NCI-H128 (cell line): ENCODE measurements around the gene NECAB3.
A peak's percentile ranks its signal among the peaks of the same experiment; 100 is the strongest.
"Not testable (repeated sequence)": the region's sequence is repeated elsewhere in the genome, so short reads cannot be mapped to it uniquely, and the experiment has no call there.

ENCODE experiments used
- DNase-seq: peaks from one replicate; lab custom pipeline; 2025; ENCODE audit not compliant: unreplicated experiment; lab: John Stamatoyannopoulos, UW

NECAB3 gene, protein sequence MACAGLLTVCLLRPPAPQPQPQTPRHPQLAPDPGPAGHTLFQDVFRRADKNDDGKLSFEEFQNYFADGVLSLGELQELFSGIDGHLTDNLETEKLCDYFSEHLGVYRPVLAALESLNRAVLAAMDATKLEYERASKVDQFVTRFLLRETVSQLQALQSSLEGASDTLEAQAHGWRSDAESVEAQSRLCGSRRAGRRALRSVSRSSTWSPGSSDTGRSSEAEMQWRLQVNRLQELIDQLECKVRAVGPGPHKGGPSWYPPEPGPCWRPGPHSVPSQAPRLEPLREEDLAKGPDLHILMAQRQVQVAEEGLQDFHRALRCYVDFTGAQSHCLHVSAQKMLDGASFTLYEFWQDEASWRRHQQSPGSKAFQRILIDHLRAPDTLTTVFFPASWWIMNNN

DNA sequence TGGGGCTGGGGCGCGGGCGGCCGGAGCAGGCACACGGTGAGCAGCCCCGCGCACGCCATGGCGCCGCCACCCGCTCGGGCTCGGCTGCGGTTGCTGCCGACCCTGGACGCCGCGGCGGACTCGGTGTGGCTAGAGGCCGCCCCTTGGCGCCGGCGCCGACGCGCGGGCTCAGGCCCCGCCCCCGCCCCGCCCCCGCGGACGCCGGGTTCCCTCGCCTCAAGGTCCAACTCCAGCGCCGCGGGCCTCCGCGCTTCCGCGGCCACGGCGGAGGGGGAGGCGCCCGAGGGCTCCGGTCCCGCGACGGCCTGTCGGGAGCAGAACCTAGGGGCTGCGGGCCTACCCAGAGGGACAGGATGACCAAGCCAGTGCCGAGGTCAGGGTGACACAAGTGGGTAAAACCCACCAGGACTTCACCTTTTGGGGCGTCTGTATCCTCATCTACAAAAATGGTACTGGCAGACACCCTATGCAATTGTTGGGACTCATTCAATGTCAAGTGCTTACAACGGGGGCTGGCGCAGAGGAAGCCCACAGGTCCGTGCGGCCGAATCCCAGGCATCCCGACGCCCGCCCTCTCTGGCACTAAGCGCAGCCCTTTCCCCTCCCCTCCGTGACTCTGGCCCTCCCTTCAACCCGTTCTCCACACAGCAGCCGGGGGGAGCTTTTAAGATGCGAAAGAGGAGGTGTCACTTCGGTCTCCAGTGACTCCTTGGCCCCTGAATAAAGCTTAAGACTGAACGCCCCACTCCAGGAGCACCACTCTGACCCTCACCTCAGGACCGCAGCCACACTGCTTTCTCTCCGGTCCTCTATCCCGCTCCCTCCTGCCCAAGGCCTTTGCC is at the start of gene NECAB3:
TSS of gene NECAB3 (minus strand) at position 135 of the 842 bp plus-strand sequence. CDS start at position 59, 76 bp downstream.
- DNase-seq, result peak; percentile 30

GRCh38 chr20:33721391-33722140 is 47.3 kb upstream of the NECAB3 start:
- DNase-seq, result no peak

GRCh38 chr20:33719989-33720709 is 45.9 kb upstream of the NECAB3 start, which contains the start of gene PXMP4:
Gene PXMP4, minus strand, starts transcription at chr20:33720310. Its CDS starts 103 bp downstream, at chr20:33720207.
- DNase-seq, result peak; percentile 91

- no peak for DNase-seq
Measured at GRCh38 chr20:33719277-33719988, 45.2 kb upstream of the NECAB3 start.

DNA sequence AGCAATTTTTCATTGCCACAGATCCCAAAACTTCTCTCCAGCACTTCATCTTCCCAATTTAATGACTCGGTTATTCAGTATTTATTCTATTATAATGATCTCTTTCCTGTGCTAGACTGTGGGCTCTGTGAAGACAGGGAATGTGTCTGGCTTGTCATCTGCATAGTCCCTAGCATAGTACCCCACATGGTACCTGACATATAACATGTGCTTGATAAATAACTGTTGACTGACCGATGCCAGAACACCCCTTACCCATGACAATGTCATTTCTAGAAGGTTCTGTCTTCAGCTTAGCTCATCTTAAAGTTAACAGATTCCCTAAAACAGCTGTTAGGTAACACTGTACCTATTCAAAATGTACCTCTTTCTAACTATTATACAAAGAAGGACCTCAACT is 42.3 kb upstream of the NECAB3 start:
- DNase-seq, result no peak

- DNase-seq, result no peak
Measured at GRCh38 chr20:33713865-33714367, 39.7 kb upstream of the NECAB3 start.

DNA sequence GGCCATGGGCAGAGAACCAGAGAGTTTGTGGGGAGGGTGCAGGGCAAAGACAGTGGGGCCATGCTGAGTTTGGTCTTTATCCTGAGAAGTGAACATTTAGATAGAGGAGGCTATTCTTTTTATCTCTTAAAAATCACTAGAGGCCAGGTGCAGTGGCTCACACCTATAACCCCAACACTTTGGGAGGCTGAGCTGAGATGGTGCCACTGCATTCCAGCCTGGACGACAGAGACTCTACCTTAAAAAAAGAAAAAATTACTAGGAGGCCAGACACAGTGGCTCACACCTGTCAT is 37.2 kb upstream of the NECAB3 start:
- no peak for DNase-seq

DNA sequence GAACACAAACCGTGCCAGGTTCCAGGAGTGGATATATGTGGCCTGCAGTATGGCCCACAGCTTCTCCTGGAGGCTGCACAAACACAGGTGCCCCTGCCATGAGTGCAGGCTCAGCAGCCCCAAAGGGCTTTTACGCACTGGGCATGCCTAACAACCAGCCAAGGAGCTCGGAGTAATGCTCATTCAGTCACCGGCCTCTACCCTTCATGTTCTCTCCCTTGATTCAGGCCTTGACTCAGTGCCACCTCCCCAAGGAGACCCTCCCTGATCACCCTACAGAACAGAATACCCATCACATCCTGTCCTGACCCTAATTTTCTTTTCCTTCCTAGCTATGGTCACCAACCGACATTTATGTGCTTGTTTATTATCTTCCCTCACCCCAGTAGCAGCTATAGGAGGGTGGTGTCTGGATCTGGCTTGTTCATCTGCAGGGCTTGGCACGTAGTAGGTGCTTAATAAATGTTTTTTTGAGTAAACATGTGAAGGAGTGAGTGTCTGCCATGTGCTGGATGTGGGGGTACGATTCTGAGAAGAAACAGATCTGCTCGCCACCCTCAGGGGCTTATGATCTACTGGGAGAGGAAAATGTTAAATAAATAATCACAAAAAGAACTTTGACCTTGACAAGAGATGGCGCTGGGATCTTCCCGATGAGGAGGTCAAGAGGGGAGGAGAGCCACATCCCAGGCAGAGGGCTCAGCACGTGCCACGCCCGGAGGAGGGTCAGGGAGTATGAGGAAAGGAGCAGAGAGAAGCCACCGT is 36.6 kb upstream of the NECAB3 start:
- DNase-seq, result no peak

DNA sequence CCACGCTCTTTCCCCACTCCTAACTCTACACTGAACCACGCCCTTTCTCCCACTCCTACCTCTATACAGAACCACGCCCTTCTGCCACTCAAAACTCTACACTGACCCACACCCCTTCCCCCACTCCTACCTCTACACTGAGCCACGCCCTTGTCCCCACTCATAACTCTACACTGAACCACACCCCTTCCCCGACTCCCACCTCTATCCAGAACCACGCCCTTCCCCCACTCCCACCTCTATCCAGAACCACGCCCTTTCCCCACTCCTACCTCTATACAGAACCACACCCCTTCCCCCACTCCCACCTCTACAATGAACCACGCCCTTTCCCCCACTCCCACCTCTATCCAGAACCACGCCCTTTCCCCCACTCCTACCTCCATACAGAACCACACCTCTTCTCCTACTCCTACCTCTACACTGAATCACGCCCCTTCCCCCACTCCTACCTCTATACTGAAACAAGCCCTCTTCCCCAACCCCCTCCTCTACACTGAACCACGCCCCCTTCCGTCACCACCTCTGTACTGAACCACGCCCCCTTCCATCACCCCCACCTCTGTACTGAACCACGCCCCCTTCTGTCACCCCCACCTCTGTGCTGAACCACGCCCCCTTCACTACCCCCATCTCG is 35.8 kb upstream of the NECAB3 start:
- no peak for DNase-seq

- DNase-seq, result no peak
Measured at GRCh38 chr20:33709398-33709797, 35.2 kb upstream of the NECAB3 start.

DNA sequence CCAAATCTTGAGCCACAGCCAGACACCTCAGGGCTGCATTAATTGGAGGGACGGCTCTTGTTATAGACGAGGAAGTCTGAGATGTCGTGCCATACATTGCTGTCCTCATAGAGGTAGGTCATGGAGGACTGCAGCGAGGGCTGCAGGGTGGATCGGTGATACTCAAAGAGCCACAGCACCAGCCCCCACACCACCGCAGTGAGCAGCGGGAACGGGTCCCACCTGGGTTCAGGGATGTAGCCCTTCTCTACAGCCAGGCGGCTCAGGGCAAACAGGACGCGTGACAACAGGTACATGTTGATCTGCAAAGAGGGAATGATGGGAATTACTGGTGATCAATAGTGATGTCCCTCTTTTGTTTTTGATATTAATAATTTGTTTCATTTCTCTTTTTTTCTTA is 33.4 kb upstream of the NECAB3 start:
- no peak for DNase-seq

- DNase-seq, result no peak
Measured at GRCh38 chr20:33704197-33704924, 30.1 kb upstream of the NECAB3 start.

DNA sequence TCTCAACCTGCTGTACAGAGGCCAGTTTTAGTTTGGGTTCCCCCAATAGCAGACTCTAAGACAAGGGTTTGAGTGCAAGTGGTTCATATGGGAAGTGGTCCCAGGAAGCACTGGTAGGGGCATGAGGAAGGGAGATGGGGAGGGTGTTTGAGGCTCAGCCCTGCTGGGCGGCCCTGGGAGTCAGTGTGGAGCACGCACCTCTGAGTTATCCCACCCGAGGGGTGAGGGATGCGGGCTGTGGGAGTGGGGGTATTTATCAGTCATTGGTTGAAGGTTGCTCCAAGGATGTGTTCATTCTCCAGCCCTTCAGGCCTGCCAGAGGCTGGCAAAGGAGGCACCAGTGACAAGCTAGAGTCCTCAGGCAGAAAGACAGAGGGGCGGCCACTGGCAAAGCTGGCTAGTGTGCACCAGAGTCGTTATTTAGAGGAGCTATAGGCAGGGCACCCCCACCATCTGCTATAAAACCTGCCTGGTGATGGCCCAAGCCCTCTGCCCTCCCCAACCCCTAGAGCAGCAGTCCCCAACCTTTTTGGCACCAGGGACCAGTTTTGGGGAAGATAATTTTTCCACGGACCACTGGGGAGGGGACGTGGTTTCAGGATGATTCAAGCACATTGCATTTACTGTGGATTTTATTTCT is 29.4 kb upstream of the NECAB3 start:
- no peak for DNase-seq

GRCh38 chr20:33702861-33703260 is 28.6 kb upstream of the NECAB3 start:
- no peak for DNase-seq

DNA sequence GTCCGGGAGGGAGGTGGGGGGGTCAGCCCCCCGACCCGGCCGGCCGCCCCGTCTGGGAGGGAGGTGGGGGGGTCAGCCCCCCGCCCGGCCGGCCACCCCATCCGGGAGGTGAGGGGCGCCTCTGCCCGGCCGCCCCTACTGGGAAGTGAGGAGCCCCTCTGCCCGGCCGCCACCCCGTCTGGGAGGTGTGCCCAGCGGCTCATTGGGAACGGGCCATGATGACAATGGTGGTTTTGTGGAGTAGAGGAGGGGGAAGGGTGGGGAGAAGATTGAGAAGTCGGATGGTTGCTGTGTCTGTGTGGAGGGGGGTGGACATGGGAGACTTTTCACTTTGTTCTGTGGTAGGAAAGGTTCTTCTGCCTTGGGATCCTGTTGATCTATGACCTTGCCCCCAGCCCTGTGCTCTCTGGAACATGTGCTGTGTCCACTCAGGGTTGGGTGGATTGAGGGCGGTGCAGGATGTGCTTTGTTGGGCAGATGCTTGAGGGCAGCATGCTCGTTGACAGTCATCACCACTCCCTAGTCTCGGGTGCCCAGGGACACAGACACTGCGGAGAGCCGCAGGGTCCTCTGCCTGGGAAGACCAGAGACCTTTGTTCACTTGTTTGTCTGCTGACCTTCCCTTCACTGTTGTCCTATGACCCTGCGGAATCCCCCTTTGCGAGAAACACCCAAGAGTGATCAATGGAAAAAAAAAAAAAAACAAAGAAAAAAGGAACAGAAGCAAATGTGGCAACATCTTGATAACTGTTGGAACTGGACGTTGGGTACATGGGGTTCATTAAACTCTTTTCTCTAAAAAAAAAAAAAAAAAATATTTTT is 27.6 kb upstream of the NECAB3 start:
- DNase-seq, result no peak

GRCh38 chr20:33700696-33701441 is 26.6 kb upstream of the NECAB3 start:
- DNase-seq, result not testable (repeated sequence)
